GM18526 (cell line): Measurements from ENCODE around the gene PARD3B.

ENCODE experiments used
- POLR2A ChIP-seq: IDR thresholded peaks from 3 replicates; pipeline ENCODE4 v1.6.1; 2011; ENCODE audit not compliant: insufficient read length; ENCODE audit errors: extremely low read depth

The PARD3B gene

DNA sequence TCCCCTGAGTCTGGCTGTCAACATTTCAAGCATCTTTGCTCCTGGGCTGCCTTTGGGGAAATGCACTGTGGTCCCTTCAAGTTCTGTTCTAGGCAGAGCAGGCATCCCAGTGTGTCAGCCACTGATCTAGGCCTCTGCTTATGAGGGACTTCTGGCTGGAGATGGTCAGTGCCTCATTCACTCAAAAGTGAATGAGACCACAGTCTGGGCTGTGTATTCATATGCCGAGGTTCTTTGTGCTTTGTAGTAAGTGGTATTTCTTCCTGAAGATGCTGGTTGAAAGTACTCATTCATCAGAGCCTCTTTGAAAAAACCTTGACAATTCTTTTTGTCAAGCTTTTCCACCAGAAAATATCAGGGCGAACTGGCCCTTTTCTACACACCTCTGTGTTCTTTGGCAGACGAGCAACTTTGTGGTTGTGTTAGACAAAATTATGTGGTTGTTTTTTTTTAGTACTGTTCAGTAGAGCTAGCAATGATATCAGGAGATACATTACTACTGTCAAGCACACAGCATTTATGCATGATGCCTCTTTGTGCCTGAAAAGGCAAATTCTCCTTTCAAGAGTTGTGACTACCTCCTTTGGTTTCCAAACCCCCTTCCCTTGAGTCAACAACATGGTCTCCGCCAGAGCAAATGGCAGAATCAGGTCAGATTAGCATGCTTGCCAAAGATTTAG, 626.1 kb downstream of the PARD3B start:
- TF ChIP-seq POLR2A, result no peak

DNA sequence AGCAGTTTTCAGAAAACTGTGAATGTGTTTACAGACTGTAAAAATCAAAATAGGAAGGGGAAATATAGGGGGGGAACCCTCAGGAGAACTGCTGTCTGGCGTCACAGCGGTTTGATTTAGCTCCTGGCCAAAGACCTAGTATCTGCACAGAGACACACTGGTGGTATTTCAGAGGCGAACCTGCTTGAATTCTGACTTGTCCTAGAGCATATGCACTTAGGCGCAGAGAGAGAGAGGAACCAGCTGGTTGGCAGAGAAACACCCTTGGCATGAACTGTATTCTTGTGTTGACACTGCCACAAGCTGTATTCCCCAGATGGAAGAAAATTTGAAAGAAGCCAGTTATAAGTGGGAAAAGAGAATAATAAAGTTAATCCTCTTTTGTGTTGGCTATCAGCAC, 630.6 kb downstream of the PARD3B start:
- no peak for TF ChIP-seq POLR2A

DNA sequence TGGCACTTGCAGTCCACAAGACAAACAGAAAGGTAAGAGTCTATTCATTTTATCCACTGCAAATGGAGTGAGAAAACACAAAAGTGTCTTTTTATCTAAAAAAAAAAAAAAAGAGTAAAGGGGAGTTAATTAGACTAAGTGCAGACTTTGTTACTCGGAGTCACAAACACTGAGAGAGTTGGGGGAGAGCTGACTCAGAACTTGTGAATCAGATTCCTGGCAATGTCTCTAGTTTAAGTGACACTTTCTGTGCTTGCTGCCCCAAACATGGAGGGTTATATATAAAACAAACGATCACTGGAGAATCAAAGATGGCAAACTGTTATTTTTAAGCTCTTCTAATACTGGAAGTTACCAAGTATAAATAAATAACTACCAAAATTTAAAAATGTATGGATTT, 631.3 kb downstream of the PARD3B start:
- TF ChIP-seq POLR2A, result no peak

DNA sequence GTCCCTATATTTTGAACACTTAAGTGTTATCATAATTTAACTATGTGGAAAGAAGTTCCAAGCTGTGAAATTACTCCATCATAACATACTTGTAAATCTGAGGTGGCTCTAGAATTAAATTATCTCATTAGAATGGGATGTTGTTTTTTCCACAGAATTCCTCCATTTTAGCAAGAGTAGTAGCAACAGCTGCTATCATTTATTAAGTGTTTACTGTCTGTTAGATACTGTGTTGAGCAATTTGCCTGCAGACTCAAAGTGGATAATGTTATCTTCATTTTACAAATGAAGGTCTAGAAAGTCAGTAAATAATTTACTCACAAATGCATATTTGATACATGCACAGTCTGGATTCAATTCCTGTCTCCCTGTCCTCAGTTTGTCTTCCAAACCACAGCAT, 632.3 kb downstream of the PARD3B start:
- TF ChIP-seq POLR2A, result no peak

- no peak for TF ChIP-seq POLR2A
These were observed 635.5 kb downstream of the PARD3B start for GRCh38 chr2:205180730-205181129.

DNA sequence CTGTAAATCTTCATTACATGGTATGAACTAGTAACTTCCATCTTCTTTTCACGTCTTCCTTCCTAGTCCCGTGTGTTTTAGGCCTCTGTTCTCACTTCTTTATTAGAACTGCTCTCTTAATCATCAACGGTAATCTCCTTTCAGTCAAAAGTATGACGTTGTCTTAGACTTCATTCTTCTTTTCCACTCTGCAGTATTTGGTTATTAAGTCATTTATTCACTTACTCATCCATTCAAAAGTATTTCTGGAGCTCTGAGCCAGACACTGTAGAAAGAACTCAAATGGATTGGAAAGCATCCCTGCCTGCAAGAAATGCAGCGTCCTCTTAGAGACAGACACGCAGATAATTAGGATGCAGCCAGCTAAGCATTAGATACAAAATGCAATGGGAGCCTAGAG, 642.5 kb downstream of the PARD3B start:
- no peak for TF ChIP-seq POLR2A

DNA sequence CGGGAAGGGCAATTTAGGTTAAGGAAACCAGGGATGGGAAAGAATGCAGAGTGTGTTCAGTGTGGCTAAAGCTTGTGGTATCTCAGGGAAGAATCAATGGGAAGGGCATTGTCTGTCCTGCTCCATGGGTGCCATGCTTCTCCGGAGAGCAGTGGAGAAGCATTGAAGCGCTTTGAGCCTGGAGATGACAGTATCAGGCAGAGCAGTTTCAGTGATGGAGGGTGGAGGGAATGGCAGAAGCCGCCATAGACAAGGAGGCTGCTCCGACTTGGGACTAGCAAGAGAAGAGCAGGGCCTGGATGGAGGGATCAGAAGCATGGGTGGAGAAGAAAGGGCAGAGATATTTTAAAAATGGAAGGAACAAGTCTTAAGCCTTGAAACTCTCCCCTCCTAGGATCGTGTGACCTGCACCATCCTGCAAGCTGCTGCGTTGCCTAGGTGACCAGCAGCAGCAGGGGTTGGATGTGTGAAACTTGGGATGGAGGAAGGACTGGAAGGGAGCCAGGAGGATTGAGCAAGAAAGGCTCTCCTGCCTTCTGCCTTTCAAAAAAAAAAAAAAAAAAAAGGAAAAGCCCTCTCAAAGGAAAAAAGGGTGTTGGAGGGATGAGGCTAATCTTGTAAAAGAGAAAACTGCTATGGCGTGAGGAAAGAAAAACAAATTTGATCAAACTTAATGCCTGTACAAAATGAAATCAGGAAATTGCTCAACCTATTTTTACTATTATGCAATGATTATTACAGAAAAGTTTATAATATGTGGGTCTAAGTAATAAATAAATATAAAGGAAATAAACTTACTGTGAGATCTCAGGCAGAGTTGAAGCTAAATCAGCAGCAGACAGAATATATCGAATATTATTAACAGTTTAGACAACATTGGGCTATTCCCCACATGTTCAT, 643.2 kb downstream of the PARD3B start:
- no peak for TF ChIP-seq POLR2A

- no peak for TF ChIP-seq POLR2A
These were observed 644.0 kb downstream of the PARD3B start for GRCh38 chr2:205189301-205189700.

- no peak for TF ChIP-seq POLR2A
These were observed 645.3 kb downstream of the PARD3B start for GRCh38 chr2:205190528-205190927.

- TF ChIP-seq POLR2A, result no peak
These were observed 648.0 kb downstream of the PARD3B start for GRCh38 chr2:205193125-205193835.

DNA sequence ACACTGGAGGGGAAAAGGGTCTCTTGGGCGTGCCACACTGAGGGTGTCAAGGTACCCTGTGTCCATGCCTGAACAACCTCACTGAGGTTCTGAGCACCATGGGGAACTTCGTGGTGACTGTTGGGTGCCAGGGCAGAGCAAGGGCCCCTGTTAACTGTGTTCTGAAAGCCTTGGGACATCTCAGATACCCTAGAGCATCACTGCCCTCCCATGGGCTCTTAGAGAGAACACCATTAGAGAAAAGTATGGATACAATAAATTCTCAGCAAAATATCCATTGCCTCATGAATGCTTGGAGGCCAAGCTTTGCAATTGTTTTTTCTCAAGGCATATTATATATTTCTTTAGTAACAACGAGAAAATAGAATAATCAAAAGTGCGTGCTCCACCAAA, 648.6 kb downstream of the PARD3B start:
- no peak for TF ChIP-seq POLR2A

DNA sequence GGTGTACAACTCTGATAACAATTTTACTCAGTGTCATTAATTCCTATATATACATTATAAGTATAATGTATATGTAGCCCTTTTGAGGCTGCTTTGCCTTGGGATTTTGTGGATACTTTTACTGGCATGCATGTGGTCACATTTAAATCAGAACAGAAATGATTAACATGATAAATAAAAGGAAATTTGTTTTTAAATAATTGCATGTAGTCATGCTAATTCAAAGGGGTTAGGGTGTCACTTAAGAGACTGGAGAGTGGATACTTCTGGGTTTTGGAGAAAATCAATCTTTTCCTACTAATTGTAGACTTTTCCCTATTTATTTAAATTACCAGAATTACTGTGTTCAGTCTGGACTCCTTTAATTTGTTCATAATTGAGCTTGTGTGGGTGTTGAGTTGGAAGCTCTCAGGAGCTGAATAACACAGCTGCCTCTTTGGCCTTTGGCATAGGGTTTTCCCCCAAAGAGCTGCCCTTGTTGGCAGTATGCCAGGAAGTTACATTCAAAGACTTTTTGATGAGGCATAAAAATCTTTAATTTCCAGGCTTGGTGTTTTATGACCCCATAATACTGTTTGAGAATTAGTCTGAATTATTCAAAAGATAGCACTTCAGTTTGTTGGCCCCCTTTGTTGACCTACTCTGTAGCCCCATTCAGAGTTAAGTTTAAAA, 652.3 kb downstream of the PARD3B start:
- no peak for TF ChIP-seq POLR2A

DNA sequence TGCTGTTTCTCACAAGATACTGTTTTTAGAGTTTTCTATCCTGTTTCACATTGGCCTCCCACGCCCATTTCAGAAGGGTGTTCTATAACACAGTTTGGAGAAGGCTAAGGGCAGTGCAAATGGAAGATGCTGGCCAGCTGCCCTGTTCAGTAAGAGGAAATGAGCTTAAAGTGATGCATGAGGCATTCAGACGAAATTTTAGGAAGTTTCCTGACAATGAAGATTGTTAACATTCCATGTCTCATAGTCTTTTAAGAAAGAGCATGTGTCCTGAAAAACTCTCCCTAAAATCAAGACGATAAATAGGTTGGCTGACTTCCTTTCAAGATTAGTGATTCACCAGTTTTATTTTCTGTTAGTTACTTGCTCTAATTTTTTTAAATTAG, 652.9 kb downstream of the PARD3B start:
- TF ChIP-seq POLR2A, result no peak

DNA sequence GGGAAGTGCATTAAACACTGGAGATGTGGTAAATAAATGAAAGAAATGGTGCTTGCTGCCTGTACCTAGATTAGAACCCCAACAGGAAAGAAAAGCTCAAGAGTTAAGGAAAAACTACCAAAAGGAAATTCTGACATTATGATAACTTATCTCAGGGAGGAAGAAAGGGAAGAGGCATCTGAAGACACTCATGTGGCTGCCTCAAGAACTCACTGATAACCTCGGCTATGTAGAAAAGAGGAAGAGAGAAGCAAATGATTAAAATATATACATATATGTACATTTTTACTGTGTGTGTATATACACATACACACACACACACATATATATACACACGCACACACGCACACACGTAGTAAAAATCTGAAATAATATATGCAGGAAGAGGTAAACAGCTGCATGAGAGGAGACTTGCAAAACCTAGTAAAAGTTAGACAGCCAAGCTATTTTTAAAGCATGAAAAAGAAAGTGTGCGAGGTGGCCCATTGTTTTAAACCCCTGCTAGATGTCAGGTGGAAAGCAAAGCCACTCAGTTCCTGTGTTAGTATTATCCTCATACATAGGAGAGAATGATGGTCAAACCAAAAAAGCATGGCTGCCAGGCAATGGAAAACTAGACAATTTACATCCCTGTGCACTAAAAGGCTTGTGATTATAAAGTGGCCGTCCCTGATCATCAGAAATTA, 654.0 kb downstream of the PARD3B start:
- TF ChIP-seq POLR2A, result no peak

- no peak for TF ChIP-seq POLR2A
These were observed 665.2 kb downstream of the PARD3B start for GRCh38 chr2:205210494-205210893.
